GM13977 (cell line): Measurements from ENCODE around the gene AUTS2.

Experiments
- DNase-seq: peaks from one replicate; pipeline ENCODE4 v3.0.0; 2012; ENCODE audit warnings: low spot score
- in situ Hi-C: fragments of 300-500 bp; cut with MboI; formaldehyde crosslinking; loops from one replicate; pipeline ENCODE4 v1.12.0; 2022; ENCODE audit warnings: low sequenced_read_pairs, low pct_unique_long_range_greater_than_20kb, mixed read lengths, inconsistent platforms; ENCODE audit not compliant: unreplicated experiment
- TF ChIP-seq, protein P1 (sequence below): IDR thresholded peaks from 2 replicates; pipeline ENCODE4 v1.5.1; 2012; ENCODE audit warnings: mild to moderate bottlenecking, control low read depth; ENCODE audit not compliant: insufficient read depth; ENCODE audit errors: extremely low read depth, missing control alignments

The AUTS2 gene

DNA sequence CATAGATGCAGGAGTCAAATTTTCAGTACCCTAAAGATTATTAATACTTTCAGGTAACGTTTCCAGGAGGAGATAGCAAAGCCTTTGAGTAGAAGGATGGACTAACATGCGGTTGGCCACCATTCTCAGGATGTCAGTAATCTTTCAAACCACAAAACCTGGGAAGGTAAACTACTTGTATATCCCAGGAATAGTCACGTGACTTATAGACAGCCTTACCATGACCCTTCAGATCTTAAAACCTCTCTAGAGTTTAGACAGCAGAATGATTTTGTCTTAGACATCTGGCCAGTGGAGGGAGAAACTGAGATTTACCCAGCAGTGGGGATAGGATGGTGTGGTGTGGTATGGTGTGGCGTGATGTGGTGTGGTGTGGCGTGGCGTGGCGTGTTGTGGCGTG is 1085.9 kb downstream of the AUTS2 start:
- in situ Hi-C loops: loop anchor here (25.0 kb wide), 2 partner anchors 347 to 497 kb away; no protein-coding TSS in a partner anchor
- TF ChIP-seq, protein P1, sequence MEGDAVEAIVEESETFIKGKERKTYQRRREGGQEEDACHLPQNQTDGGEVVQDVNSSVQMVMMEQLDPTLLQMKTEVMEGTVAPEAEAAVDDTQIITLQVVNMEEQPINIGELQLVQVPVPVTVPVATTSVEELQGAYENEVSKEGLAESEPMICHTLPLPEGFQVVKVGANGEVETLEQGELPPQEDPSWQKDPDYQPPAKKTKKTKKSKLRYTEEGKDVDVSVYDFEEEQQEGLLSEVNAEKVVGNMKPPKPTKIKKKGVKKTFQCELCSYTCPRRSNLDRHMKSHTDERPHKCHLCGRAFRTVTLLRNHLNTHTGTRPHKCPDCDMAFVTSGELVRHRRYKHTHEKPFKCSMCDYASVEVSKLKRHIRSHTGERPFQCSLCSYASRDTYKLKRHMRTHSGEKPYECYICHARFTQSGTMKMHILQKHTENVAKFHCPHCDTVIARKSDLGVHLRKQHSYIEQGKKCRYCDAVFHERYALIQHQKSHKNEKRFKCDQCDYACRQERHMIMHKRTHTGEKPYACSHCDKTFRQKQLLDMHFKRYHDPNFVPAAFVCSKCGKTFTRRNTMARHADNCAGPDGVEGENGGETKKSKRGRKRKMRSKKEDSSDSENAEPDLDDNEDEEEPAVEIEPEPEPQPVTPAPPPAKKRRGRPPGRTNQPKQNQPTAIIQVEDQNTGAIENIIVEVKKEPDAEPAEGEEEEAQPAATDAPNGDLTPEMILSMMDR: no peak
- DNase-seq: no peak

DNA sequence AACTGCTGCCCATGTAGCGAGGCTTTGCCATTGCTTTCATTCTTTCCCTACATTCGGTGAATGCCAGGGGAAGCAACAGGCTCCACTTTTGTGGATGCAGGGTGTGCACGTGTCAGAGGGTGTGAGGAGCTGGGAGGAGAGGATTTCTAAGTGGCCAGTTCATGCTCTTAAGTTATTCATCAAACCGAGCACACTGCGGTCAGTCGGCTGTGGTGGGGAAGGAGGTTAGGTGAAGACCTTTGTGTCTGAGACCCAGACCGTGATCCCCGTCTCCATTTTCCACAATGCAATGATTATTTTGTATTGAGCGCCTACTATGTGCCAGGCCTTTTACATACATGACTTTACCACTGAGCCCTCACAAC is 1095.0 kb downstream of the AUTS2 start:
- TF ChIP-seq, protein P1: no peak
- DNase-seq: no peak
- in situ Hi-C loops: loop anchor here (25.0 kb wide), 2 partner anchors 356 to 506 kb away; no protein-coding TSS in a partner anchor

DNA sequence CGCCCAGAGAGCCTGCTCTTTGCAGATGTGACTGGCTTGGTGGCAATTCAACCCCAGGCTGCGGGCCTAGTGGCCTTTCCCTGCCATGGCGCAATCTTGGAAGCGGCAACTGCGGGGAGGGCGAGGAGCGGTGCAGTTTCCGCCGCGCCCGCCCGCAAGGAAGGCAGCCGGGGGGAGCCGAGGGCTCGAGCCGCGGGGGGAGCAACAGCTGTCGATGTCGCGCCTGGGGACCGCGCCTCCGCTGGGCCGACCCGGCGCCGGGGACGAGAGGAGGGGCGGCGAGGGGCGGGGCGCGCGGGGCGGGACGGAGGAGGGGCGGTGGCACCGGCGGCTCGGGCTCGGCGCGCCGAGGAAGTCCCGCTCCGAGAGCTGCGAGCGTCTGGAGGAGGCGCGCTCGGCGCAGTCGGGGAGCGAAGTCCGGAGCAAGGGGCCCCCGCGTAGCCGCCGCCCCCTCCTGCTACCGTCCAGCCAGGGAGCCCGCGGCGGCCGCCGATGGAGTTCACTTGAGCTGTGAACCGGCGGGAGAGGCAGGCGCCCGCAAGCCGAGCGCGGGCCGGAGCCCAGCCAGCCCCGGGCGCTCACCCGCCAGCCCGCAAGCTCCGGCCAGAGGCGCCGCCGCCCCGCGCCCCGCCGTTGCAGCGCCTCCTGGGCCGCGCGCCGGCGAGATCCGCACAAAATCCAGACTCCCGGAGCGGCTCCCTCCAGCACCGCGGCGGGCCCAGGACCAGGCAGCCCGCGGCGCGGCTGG is 1095.6 kb downstream of the AUTS2 start:
- TF ChIP-seq, protein P1: no peak
- DNase-seq: peak; percentile 91
- in situ Hi-C loops: loop anchor here (25.0 kb wide), 2 partner anchors 357 to 507 kb away; no protein-coding TSS in a partner anchor

DNA sequence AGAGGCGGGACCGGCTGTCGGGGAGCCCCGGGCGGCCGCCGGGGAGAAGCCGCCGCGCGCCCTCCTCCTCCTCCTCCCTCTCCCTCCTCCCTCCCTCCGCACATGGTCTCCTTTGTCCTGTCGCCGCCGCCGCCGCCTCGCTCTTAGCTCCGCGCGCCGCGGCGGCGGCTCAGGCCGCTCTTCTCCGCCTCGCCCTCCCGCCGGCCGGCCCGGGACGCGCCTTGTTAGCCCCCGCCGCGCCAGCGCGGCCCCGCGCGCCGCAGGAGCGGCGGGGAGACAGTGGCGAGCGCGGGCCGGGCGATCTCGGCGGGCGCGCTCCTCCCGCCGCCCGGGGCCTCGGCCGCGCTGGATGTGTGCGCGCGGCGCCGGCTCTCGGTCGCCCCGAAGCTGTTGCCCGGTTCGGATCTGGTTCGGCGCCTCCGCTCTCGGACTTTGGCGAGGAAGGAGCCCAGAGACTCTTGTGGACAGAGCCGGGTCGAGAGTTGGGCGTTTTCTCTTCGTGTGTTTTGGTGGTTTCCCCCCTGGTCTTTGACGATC is 1096.2 kb downstream of the AUTS2 start:
- TF ChIP-seq, protein P1: no peak
- in situ Hi-C loops: loop anchor here (25.0 kb wide), 2 partner anchors 357 to 507 kb away; no protein-coding TSS in a partner anchor
- peak; percentile 70 for DNase-seq

DNA sequence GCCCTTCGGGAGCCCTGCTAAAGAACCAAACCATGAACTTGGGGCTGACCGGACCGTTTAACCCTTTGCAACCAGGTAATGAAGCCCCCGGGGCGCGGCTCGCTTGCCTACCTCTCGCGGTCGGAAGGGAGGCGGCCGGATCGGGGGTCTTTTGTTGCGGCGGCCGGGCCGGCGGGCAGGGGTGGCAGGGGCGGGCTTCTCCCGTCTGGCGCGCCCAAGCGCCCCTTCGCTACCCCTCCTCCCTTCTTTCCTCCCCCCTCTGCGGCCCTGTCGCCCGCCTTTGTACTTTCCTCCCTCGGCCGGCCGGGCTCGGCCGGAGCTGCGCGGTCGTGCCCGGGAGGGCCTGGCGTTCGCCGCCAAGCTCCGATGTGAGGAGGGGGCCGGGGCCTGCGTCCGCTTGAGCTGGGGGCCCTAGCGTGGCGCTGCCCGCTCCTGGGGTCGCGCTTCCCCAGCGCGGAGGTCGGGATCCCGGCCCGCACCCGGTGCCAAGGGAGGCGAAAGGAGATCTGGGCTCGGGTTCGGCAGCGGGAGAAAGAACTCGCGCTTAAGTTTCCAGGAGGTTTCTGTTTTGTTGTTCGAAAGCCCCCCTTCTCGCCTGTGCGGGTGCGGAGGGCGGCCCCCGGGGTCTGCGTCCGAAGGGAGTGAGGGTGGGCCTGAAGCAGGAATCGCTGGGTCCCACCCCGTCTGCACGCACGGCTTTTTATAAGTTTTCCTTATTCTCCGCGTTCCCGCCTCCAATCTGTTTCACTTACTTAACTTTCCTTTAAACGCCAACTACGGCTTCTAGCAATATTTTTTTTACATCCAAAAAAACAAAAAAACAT is 1096.9 kb downstream of the AUTS2 start:
- in situ Hi-C loops: loop anchor here (25.0 kb wide), 2 partner anchors 358 to 508 kb away; no protein-coding TSS in a partner anchor
- TF ChIP-seq, protein P1: no peak
- DNase-seq: peak; percentile 53

DNA sequence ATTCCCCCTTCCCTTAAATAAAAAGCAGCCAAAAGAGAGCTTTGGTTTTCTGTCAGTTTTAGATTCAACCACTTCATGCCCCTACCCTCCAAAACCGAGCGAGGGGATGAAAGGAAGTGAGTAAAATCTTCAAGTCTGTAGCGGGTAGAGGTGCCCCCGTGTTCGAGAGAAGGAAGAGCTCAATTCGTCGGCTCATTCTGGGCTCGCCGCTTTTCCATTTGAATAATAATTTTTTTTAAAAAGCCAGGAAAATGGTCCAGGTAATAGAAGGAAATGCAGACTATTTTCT is 1097.5 kb downstream of the AUTS2 start:
- in situ Hi-C loops: loop anchor here (25.0 kb wide), 2 partner anchors 358 to 508 kb away; no protein-coding TSS in a partner anchor
- TF ChIP-seq, protein P1: no peak
- peak; percentile 58 for DNase-seq
